ENCODE data around the gene SELP. TPM values are rescaled to one million over a fixed set of nuclear protein-coding genes. Genes with fewer than 3 reads are reported as not detected.

The SELP gene
- total and polyA plus RNA-seq, 2 of the 13 experiments (the other 11 are each of a cell fraction or from before 2014, with no cell fraction given) = 0.11 TPM; not detected in 1

- no peak for TF ChIP-seq REPIN1 (CRISPR knock-in tag; IDR thresholded peaks at IDR 0.05; ENCODE audit: borderline replicate concordance, low read depth)
- TF ChIP-seq HES4 (CRISPR knock-in tag; IDR thresholded peaks at IDR 0.05; ENCODE audit: borderline replicate concordance) = no peak
- TF ChIP-seq RFX3 (CRISPR knock-in tag; IDR thresholded peaks at IDR 0.05) = no peak
- TF ChIP-seq, protein P1, sequence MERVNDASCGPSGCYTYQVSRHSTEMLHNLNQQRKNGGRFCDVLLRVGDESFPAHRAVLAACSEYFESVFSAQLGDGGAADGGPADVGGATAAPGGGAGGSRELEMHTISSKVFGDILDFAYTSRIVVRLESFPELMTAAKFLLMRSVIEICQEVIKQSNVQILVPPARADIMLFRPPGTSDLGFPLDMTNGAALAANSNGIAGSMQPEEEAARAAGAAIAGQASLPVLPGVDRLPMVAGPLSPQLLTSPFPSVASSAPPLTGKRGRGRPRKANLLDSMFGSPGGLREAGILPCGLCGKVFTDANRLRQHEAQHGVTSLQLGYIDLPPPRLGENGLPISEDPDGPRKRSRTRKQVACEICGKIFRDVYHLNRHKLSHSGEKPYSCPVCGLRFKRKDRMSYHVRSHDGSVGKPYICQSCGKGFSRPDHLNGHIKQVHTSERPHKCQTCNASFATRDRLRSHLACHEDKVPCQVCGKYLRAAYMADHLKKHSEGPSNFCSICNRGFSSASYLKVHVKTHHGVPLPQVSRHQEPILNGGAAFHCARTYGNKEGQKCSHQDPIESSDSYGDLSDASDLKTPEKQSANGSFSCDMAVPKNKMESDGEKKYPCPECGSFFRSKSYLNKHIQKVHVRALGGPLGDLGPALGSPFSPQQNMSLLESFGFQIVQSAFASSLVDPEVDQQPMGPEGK (CRISPR knock-in tag; IDR thresholded peaks at IDR 0.05) = no peak
- TF ChIP-seq ELF3 (CRISPR knock-in tag; IDR thresholded peaks at IDR 0.05) = 0 out of 2 replicates have a peak, but pooled peaks have one; percentile 29
- no peak for TF ChIP-seq HMGA1 (CRISPR knock-in tag; conservative IDR thresholded peaks at IDR 0.05)
- TF ChIP-seq, protein P2, sequence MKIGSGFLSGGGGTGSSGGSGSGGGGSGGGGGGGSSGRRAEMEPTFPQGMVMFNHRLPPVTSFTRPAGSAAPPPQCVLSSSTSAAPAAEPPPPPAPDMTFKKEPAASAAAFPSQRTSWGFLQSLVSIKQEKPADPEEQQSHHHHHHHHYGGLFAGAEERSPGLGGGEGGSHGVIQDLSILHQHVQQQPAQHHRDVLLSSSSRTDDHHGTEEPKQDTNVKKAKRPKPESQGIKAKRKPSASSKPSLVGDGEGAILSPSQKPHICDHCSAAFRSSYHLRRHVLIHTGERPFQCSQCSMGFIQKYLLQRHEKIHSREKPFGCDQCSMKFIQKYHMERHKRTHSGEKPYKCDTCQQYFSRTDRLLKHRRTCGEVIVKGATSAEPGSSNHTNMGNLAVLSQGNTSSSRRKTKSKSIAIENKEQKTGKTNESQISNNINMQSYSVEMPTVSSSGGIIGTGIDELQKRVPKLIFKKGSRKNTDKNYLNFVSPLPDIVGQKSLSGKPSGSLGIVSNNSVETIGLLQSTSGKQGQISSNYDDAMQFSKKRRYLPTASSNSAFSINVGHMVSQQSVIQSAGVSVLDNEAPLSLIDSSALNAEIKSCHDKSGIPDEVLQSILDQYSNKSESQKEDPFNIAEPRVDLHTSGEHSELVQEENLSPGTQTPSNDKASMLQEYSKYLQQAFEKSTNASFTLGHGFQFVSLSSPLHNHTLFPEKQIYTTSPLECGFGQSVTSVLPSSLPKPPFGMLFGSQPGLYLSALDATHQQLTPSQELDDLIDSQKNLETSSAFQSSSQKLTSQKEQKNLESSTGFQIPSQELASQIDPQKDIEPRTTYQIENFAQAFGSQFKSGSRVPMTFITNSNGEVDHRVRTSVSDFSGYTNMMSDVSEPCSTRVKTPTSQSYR (CRISPR knock-in tag; IDR thresholded peaks at IDR 0.05; ENCODE audit: borderline replicate concordance) = peak; percentile 26; the same call in 1 of the 2 replicates
- peak; percentile 61; the same call in 1 of the 2 replicates for TF ChIP-seq ZNF331 (CRISPR knock-in tag; IDR thresholded peaks at IDR 0.05)
- TF ChIP-seq, protein P3, sequence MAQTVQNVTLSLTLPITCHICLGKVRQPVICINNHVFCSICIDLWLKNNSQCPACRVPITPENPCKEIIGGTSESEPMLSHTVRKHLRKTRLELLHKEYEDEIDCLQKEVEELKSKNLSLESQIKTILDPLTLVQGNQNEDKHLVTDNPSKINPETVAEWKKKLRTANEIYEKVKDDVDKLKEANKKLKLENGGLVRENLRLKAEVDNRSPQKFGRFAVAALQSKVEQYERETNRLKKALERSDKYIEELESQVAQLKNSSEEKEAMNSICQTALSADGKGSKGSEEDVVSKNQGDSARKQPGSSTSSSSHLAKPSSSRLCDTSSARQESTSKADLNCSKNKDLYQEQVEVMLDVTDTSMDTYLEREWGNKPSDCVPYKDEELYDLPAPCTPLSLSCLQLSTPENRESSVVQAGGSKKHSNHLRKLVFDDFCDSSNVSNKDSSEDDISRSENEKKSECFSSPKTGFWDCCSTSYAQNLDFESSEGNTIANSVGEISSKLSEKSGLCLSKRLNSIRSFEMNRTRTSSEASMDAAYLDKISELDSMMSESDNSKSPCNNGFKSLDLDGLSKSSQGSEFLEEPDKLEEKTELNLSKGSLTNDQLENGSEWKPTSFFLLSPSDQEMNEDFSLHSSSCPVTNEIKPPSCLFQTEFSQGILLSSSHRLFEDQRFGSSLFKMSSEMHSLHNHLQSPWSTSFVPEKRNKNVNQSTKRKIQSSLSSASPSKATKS (CRISPR knock-in tag; IDR thresholded peaks at IDR 0.05) = no peak
- TF ChIP-seq MIXL1 (CRISPR knock-in tag; IDR thresholded peaks at IDR 0.05) = peak; percentile 30; the same call in 1 of the 2 replicates
- TF ChIP-seq ETV5 (CRISPR knock-in tag; IDR thresholded peaks at IDR 0.05; ENCODE audit: borderline replicate concordance) = 0 out of 2 replicates have a peak, but pooled peaks have one; percentile 12
- TF ChIP-seq ZNF33A (CRISPR knock-in tag; IDR thresholded peaks at IDR 0.05; ENCODE audit: borderline replicate concordance) = no peak
- 0 out of 2 replicates have a peak, but pooled peaks have one; percentile 26 for TF ChIP-seq ERF (CRISPR knock-in tag; IDR thresholded peaks at IDR 0.05)
- peak; percentile 65 for TF ChIP-seq SAP130 (CRISPR knock-in tag; IDR thresholded peaks at IDR 0.05; ENCODE audit: low read depth)
- TF ChIP-seq, protein P4, sequence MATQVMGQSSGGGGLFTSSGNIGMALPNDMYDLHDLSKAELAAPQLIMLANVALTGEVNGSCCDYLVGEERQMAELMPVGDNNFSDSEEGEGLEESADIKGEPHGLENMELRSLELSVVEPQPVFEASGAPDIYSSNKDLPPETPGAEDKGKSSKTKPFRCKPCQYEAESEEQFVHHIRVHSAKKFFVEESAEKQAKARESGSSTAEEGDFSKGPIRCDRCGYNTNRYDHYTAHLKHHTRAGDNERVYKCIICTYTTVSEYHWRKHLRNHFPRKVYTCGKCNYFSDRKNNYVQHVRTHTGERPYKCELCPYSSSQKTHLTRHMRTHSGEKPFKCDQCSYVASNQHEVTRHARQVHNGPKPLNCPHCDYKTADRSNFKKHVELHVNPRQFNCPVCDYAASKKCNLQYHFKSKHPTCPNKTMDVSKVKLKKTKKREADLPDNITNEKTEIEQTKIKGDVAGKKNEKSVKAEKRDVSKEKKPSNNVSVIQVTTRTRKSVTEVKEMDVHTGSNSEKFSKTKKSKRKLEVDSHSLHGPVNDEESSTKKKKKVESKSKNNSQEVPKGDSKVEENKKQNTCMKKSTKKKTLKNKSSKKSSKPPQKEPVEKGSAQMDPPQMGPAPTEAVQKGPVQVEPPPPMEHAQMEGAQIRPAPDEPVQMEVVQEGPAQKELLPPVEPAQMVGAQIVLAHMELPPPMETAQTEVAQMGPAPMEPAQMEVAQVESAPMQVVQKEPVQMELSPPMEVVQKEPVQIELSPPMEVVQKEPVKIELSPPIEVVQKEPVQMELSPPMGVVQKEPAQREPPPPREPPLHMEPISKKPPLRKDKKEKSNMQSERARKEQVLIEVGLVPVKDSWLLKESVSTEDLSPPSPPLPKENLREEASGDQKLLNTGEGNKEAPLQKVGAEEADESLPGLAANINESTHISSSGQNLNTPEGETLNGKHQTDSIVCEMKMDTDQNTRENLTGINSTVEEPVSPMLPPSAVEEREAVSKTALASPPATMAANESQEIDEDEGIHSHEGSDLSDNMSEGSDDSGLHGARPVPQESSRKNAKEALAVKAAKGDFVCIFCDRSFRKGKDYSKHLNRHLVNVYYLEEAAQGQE (IDR thresholded peaks at IDR 0.05; ENCODE audit: borderline replicate concordance in 1 of 2, low read depth in 1 of 2, low read length in 2 of 2) = peak; percentile 91 to 98
- TF ChIP-seq MTA1 (CRISPR knock-in tag; IDR thresholded peaks at IDR 0.05; ENCODE audit: borderline replicate concordance) = no peak
- no peak for TF ChIP-seq ZNF296 (CRISPR knock-in tag; conservative IDR thresholded peaks at IDR 0.05)
Observed at GRCh38 chr1:169595764-169596711, 33.9 kb downstream of the SELP start (continued).

Data from HepG2 (cell line).